Thoracic aorta (tissue), 2 donors: ENCODE results near the gene USHBP1. TPM values are rescaled to one million over a fixed set of nuclear protein-coding genes. Genes with fewer than 3 reads are reported as not detected.

Experiments used
- ATAC-seq: fragments of 150-250 bp; one replicate; pipeline ENCODE4 v1.8.0; 2017; ENCODE audit warnings: low read depth; ENCODE audit not compliant: insufficient number of reproducible peaks, low FRiP score
- DNase-seq: peaks from one replicate; pipeline ENCODE4 v3.0.0-alpha.2; 2020; ENCODE audit warnings: low spot score
- H3K27ac ChIP-seq, 2 donors: fragments of 200-600 bp; sonication (generic); 1 replicate in 1 of 2; 2 replicates in 1 of 2; pipeline ENCODE4 v1.5.1; 2016; ENCODE audit warnings: mild to moderate bottlenecking in 2 of 2, moderate library complexity in 2 of 2
- H3K27me3 ChIP-seq: fragments of 200-600 bp; sonication (generic); replicated peaks from 2 replicates; pipeline ENCODE4 v1.6.0; 2016; ENCODE audit warnings: mild to moderate bottlenecking; ENCODE audit not compliant: insufficient read depth
- H3K36me3 ChIP-seq: fragments of 200-600 bp; sonication (generic); one replicate; pipeline ENCODE4 v1.5.1; 2016
- H3K4me1 ChIP-seq, 2 donors: fragments of 200-600 bp; sonication (generic); 1 replicate in 1 of 2; 2 replicates in 1 of 2; pipeline versions ENCODE4 v1.5.1 to v1.6.0; 2016; ENCODE audit warnings: low read depth in 2 of 2, mild to moderate bottlenecking in 1 of 2; ENCODE audit not compliant: control insufficient read depth in 1 of 2
- H3K4me3 ChIP-seq: fragments of 200-600 bp; sonication (generic); 2 replicates; pipeline ENCODE4 v1.5.1; 2016; ENCODE audit warnings: mild to moderate bottlenecking
- H3K9me3 ChIP-seq: fragments of 200-600 bp; sonication (generic); 2 replicates; pipeline ENCODE4 v1.5.1; 2016
- total RNA-seq, 2 donors: library from RNA; depleted of rRNA; stranded (reverse); fragments of >200 nt; gene quantifications; one replicate each; pipeline versions ENCODE4 v1.1.0 to v1.2.3, GENCODE V29; 2016
- TF ChIP-seq, protein P1 (sequence below): fragments of 200-600 bp; sonication (generic); IDR thresholded peaks from one replicate; pipeline ENCODE4 v1.5.1; 2019; ENCODE audit warnings: antibody characterized with exemption

Gene USHBP1
- total RNA-seq = 1 to 10 TPM; 3.5 to 4.0 TPM

- TF ChIP-seq, protein P1, sequence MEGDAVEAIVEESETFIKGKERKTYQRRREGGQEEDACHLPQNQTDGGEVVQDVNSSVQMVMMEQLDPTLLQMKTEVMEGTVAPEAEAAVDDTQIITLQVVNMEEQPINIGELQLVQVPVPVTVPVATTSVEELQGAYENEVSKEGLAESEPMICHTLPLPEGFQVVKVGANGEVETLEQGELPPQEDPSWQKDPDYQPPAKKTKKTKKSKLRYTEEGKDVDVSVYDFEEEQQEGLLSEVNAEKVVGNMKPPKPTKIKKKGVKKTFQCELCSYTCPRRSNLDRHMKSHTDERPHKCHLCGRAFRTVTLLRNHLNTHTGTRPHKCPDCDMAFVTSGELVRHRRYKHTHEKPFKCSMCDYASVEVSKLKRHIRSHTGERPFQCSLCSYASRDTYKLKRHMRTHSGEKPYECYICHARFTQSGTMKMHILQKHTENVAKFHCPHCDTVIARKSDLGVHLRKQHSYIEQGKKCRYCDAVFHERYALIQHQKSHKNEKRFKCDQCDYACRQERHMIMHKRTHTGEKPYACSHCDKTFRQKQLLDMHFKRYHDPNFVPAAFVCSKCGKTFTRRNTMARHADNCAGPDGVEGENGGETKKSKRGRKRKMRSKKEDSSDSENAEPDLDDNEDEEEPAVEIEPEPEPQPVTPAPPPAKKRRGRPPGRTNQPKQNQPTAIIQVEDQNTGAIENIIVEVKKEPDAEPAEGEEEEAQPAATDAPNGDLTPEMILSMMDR = no peak
- Histone ChIP-seq H3K4me3 (no peak within 1 kb of the TSS), H3K36me3 (peaks cover 8% of the 10 kb centered on the region), H3K27me3 (no peaks in the 10 kb centered on the region), H3K27ac (no peak within 1 kb of the TSS), H3K4me1 (peaks cover 6 to 8% of the 10 kb centered on the region in 2 donors), H3K9me3 (no peaks in the 10 kb centered on the region)
- DNase-seq = no peak
- no peak for ATAC-seq
Measured at GRCh38 chr19:17264641-17264979, at the start of gene USHBP1. USHBP1 (minus strand) TSS chr19:17264745; CDS start chr19:17264299, 446 bp downstream.

- H3K27me3 ChIP-seq = no peaks in the 10 kb centered on the region
- H3K4me3 ChIP-seq = no peak overlapping the region
- peaks cover 16 to 25% of the 10 kb centered on the region in 2 donors for H3K4me1 ChIP-seq
- H3K9me3 ChIP-seq = no peaks in the 10 kb centered on the region
- no peak overlapping the region for H3K27ac ChIP-seq
- H3K36me3 ChIP-seq = peaks cover 24% of the 10 kb centered on the region
- DNase-seq = no peak
- no peak for ATAC-seq
- TF ChIP-seq, protein P1 = no peak
Measured at GRCh38 chr19:17314007-17314593, 49.6 kb upstream of the USHBP1 start.

GRCh38 chr19:17312189-17313113, 47.9 kb upstream of the USHBP1 start:
- no peaks in the 10 kb centered on the region for H3K27me3 ChIP-seq
- no peak for DNase-seq
- peaks cover 16 to 32% of the 10 kb centered on the region in 2 donors for H3K4me1 ChIP-seq
- H3K36me3 ChIP-seq = peaks cover 18% of the 10 kb centered on the region
- TF ChIP-seq, protein P1 = no peak
- H3K27ac ChIP-seq = no peak overlapping the region
- no peak for ATAC-seq
- no peaks in the 10 kb centered on the region for H3K9me3 ChIP-seq
- H3K4me3 ChIP-seq = no peak overlapping the region

- no peak for ATAC-seq
- H3K4me3 ChIP-seq = no peak overlapping the region
- peaks cover 18 to 38% of the 10 kb centered on the region in 2 donors for H3K4me1 ChIP-seq
Measured at GRCh38 chr19:17311455-17312188, 47.1 kb upstream of the USHBP1 start.

More at GRCh38 chr19:17311455-17312188, 47.1 kb upstream of the USHBP1 start:
- peaks cover 18% of the 10 kb centered on the region for H3K36me3 ChIP-seq
- H3K27me3 ChIP-seq = no peaks in the 10 kb centered on the region
- no peaks in the 10 kb centered on the region for H3K9me3 ChIP-seq
- DNase-seq = no peak
- TF ChIP-seq, protein P1 = no peak
- no peak overlapping the region for H3K27ac ChIP-seq
